B cell (primary cell): ENCODE measurements around the gene DVL1.

ENCODE experiments used
- CTCF ChIP-seq: fragments of 200-600 bp; IDR thresholded peaks from one replicate; pipeline ENCODE4 v1.8.0; 2022; ENCODE audit warnings: antibody characterized with exemption, mild to moderate bottlenecking
- EZH2 ChIP-seq: IDR thresholded peaks from 2 replicates; pipeline ENCODE4 v1.6.1; 2012; ENCODE audit warnings: borderline replicate concordance, low read depth, mild to moderate bottlenecking, moderate library complexity, low read length; ENCODE audit not compliant: insufficient read depth, poor library complexity, severe bottlenecking

GRCh38 chr1:1397839-1398523, 48.8 kb upstream of the DVL1 start:
- TF ChIP-seq EZH2 (no peak), CTCF (no peak)
